Measurements from ENCODE around the gene SAMD4A. TPM values are rescaled to one million over a fixed set of nuclear protein-coding genes. Genes with fewer than 3 reads are reported as not detected.

SAMD4A gene
- total RNA-seq, 1 experiment from 2014 or later = 26.5 TPM

DNA sequence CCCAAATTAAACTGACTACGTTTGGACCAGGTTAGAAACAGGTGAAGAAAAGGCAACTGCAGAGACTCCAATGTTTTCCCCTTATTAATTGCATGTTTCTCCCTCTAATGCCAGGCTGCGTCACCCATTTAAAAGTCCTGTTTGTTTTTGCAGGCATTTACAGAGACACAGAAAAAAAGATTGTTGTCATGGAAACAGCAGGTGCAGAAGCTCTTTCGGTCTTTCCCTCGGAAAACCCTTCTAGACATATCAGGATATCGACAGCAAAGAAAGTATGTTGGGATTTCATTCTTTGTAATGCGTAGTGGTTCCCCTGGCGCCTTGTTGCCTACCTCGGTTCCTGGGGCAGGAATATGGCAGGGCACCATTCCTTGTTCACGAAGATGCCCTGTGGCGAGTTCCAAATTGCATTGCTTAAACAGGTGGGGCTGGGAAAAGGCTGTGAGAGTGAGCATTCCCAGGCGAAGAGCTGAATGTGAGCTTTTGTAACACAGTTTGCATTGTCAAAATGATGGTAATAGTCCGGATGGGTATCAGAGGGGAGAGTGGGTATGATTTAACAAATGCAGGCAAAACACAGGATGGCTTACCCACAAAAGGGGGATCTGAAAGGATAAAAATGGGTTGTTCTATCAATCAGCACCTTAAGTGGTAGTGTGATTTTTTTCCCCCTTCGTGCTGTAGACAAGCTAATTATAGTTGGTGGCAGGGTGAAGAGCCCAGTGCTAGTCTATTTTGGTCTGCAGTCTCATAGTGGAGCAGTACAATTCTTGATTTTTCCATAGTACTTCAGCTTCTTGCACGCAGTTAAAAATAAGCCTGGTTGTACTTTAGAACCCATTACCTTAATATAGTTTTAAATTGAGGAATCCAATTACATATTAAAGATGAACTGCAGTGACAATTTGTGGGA lies 203.3 kb downstream of the SAMD4A start:
- no peak overlapping the region for H3K27ac ChIP-seq (ENCODE audit: low read depth, low read length, poor library complexity, severe bottlenecking)
- DNase-seq (ENCODE audit: low spot score) = no peak
- H3K27me3 ChIP-seq (replicated peaks; ENCODE audit: insufficient read depth, low read depth, low read length, poor library complexity) = no peaks in the 10 kb centered on the region
- no peak for TF ChIP-seq EZH2 (IDR thresholded peaks at IDR 0.05; ENCODE audit: borderline replicate concordance, low read depth, low read length, poor library complexity, severe bottlenecking)
- TF ChIP-seq CTCF (conservative IDR thresholded peaks at IDR 0.05; ENCODE audit: low read depth, low read length) = no peak
- intact Hi-C loops (cut with micrococcal nuclease; ENCODE audit: unreplicated experiment) = no loop called here
- no peaks in the 10 kb centered on the region for H3K36me3 ChIP-seq (ENCODE audit: insufficient read depth, low read length, poor library complexity, severe bottlenecking)
- H3K4me1 ChIP-seq (ENCODE audit: insufficient read depth, low read length, poor library complexity, severe bottlenecking) = peaks cover 17% of the 10 kb centered on the region
- no TSS peak for BruUV-seq (replicated peaks)
- ChIA-PET POLR2A (ENCODE audit: low non-redundant PET) (no interaction called here), CTCF (no interaction called here)
- no peak overlapping the region for H3K4me3 ChIP-seq (ENCODE audit: low read depth, low read length, poor library complexity, severe bottlenecking)
- H3K9me3 ChIP-seq (ENCODE audit: low read depth, low read length, poor library complexity, severe bottlenecking) = no peaks in the 10 kb centered on the region

GRCh38 chr14:54771411-54772027 lies 204.6 kb downstream of the SAMD4A start:
- BruUV-seq (replicated peaks) = no TSS peak
- ChIA-PET CTCF (no interaction called here), POLR2A (ENCODE audit: low non-redundant PET) (no interaction called here)
- Histone ChIP-seq H3K27me3 (replicated peaks; ENCODE audit: insufficient read depth, low read depth, low read length, poor library complexity) (no peaks in the 10 kb centered on the region), H3K36me3 (ENCODE audit: insufficient read depth, low read length, poor library complexity, severe bottlenecking) (no peaks in the 10 kb centered on the region), H3K27ac (ENCODE audit: low read depth, low read length, poor library complexity, severe bottlenecking) (peak overlapping the region; percentile 70), H3K9me3 (ENCODE audit: low read depth, low read length, poor library complexity, severe bottlenecking) (no peaks in the 10 kb centered on the region), H3K4me3 (ENCODE audit: low read depth, low read length, poor library complexity, severe bottlenecking) (no peak overlapping the region), H3K4me1 (ENCODE audit: insufficient read depth, low read length, poor library complexity, severe bottlenecking) (peaks cover 24% of the 10 kb centered on the region)
- TF ChIP-seq CTCF (conservative IDR thresholded peaks at IDR 0.05; ENCODE audit: low read depth, low read length) (no peak), EZH2 (IDR thresholded peaks at IDR 0.05; ENCODE audit: borderline replicate concordance, low read depth, low read length, poor library complexity, severe bottlenecking) (no peak)
- no peak for DNase-seq (ENCODE audit: low spot score)
- intact Hi-C loops (cut with micrococcal nuclease; ENCODE audit: unreplicated experiment) = no loop called here

DNA sequence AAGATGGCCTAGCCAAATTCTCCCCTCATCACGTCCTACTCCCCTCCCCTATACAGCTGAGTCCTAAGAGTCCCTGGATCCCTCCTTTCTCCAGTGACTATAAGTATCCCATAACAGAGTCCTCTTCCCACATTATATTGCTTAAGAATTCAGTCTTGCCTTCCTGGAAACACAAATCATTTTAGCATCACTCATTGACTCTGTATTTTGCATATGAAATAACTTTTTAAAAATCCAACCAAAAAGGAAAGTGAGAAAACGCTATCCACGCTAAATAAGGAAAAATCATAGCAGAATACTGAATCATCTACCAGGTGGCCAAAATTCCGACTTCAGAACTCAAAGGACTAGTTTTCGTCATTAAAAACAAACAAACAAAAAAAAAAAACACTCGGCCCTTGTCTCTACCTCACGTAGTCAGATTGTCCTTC lies 205.5 kb downstream of the SAMD4A start:
- TF ChIP-seq EZH2 (IDR thresholded peaks at IDR 0.05; ENCODE audit: borderline replicate concordance, low read depth, low read length, poor library complexity, severe bottlenecking) (no peak), CTCF (conservative IDR thresholded peaks at IDR 0.05; ENCODE audit: low read depth, low read length) (no peak)
- Histone ChIP-seq H3K9me3 (ENCODE audit: low read depth, low read length, poor library complexity, severe bottlenecking) (no peaks in the 10 kb centered on the region), H3K27ac (ENCODE audit: low read depth, low read length, poor library complexity, severe bottlenecking) (peak overlapping the region; percentile 70), H3K27me3 (replicated peaks; ENCODE audit: insufficient read depth, low read depth, low read length, poor library complexity) (no peaks in the 10 kb centered on the region), H3K4me3 (ENCODE audit: low read depth, low read length, poor library complexity, severe bottlenecking) (no peak overlapping the region), H3K4me1 (ENCODE audit: insufficient read depth, low read length, poor library complexity, severe bottlenecking) (peaks cover 27% of the 10 kb centered on the region), H3K36me3 (ENCODE audit: insufficient read depth, low read length, poor library complexity, severe bottlenecking) (no peaks in the 10 kb centered on the region)
- POLR2A ChIA-PET (ENCODE audit: low non-redundant PET) = no interaction called here
- DNase-seq (ENCODE audit: low spot score) = no peak
- intact Hi-C loops (cut with micrococcal nuclease; ENCODE audit: unreplicated experiment) = no loop called here
- BruUV-seq (replicated peaks) = TSS peak; percentile 98
- CTCF ChIA-PET = interaction anchor here (0.6 to 2.2 kb wide), 6 partner anchors 45 to 263 kb away, joined by 3 to 48 read pairs (median 6); partner anchors contain the start of genes CGRRF1 and SAMD4A
